H1 (cell line): ENCODE data around the gene DGKI. TPM values are rescaled to one million over a fixed set of nuclear protein-coding genes. Genes with fewer than 3 reads are reported as not detected.

Experiments used
- CREB1 ChIP-seq: IDR thresholded peaks from 2 replicates; pipeline ENCODE4 v1.6.1; 2012; ENCODE audit warnings: inconsistent platforms
- EGR1 ChIP-seq: IDR thresholded peaks from 2 replicates; pipeline ENCODE4 v1.6.1; 2011; ENCODE audit warnings: low read depth, low read length, borderline replicate concordance
- SIN3A ChIP-seq, 2 experiments: IDR thresholded peaks in 1 of 2; conservative IDR thresholded peaks in 1 of 2; 2 replicates each; pipeline ENCODE4 v1.6.1; 2011 to 2012; ENCODE audit warnings: low read length in 2 of 2, improper control_type of control experiment in 1 of 2, low read depth in 1 of 2, mild to moderate bottlenecking in 1 of 2
- SRF ChIP-seq: IDR thresholded peaks from 2 replicates; pipeline ENCODE4 v1.6.1; 2011; ENCODE audit warnings: mild to moderate bottlenecking, low read depth, low read length, moderate library complexity
- polyA plus RNA-seq, 7 experiments: library from polyadenylated mRNA; depleted of rRNA in 3 of 7; stranded (reverse) in 5 of 7; unstranded in 2 of 7; fragments of >200 nt in 5 of 7; fragments of 200-250 nt in 2 of 7; gene quantifications; 1 replicate in 5 of 7; 2 replicates in 1 of 7; 4 replicates in 1 of 7; pipeline versions ENCODE4 v1.2.1 to v1.2.3, GENCODE V29; 2011 to 2013; ENCODE audit warnings: missing spikeins in 2 of 7, mixed read lengths in 2 of 7
- total RNA-seq: library from RNA; stranded (reverse); fragmentation: NEBNext Ultra II Directional; extraction: Animal tissue kit (Norgen Biotek cat#: 25700); gene quantifications from 2 replicates; pipeline ENCODE4 v1.2.1, GENCODE V29; 2021
- TF ChIP-seq, protein P1 (sequence below): fragments of 300-600 bp; sonication (generic); IDR thresholded peaks from 2 replicates; pipeline ENCODE4 v1.7.1; 2012; ENCODE audit warnings: low read length, moderate library complexity, mild to moderate bottlenecking, inconsistent platforms; ENCODE audit not compliant: insufficient replicate concordance

DGKI gene
- total and polyA plus RNA-seq, 2 of the 8 experiments (the other 6 are each of a cell fraction or from before 2014, with no cell fraction given) = 0.20 to 0.71 TPM

DNA sequence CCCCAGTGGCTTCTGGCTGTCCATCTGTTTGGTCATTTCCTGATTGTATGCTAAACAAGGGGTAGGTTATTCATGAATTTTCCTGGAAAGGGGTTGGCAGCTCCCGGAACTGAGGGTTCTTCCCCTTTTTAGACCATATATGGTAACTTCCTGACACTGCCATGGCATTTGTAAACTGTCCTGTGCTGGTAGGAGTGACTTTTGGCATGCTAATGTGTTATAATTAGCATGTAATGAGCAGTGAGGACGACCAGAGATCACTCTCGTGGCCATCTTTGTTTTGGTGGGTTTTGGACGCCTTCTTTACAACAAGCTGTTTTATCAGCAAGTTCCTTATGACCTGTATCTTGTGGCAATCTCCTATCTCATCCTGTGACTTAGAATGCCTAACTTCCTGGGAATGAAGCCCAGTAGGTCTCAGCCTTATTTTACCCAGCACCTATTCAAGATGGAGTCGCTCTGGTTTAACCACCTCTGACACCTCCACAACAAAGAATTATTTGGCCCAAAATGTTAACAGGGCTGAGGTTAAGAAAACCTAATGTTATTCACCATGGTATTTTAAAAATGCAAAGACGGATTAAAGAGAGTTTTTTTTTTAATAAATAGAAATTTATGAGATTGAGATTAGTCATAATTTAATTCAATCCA is 500.9 kb downstream of the DGKI start (continued):
- no peak for TF ChIP-seq SIN3A (conservative IDR thresholded peaks at IDR 0.05 in 1 of 2, IDR thresholded peaks at IDR 0.05 in 1 of 2; ENCODE audit: low read depth in 1 of 2, low read length in 2 of 2)
- TF ChIP-seq, protein P1, sequence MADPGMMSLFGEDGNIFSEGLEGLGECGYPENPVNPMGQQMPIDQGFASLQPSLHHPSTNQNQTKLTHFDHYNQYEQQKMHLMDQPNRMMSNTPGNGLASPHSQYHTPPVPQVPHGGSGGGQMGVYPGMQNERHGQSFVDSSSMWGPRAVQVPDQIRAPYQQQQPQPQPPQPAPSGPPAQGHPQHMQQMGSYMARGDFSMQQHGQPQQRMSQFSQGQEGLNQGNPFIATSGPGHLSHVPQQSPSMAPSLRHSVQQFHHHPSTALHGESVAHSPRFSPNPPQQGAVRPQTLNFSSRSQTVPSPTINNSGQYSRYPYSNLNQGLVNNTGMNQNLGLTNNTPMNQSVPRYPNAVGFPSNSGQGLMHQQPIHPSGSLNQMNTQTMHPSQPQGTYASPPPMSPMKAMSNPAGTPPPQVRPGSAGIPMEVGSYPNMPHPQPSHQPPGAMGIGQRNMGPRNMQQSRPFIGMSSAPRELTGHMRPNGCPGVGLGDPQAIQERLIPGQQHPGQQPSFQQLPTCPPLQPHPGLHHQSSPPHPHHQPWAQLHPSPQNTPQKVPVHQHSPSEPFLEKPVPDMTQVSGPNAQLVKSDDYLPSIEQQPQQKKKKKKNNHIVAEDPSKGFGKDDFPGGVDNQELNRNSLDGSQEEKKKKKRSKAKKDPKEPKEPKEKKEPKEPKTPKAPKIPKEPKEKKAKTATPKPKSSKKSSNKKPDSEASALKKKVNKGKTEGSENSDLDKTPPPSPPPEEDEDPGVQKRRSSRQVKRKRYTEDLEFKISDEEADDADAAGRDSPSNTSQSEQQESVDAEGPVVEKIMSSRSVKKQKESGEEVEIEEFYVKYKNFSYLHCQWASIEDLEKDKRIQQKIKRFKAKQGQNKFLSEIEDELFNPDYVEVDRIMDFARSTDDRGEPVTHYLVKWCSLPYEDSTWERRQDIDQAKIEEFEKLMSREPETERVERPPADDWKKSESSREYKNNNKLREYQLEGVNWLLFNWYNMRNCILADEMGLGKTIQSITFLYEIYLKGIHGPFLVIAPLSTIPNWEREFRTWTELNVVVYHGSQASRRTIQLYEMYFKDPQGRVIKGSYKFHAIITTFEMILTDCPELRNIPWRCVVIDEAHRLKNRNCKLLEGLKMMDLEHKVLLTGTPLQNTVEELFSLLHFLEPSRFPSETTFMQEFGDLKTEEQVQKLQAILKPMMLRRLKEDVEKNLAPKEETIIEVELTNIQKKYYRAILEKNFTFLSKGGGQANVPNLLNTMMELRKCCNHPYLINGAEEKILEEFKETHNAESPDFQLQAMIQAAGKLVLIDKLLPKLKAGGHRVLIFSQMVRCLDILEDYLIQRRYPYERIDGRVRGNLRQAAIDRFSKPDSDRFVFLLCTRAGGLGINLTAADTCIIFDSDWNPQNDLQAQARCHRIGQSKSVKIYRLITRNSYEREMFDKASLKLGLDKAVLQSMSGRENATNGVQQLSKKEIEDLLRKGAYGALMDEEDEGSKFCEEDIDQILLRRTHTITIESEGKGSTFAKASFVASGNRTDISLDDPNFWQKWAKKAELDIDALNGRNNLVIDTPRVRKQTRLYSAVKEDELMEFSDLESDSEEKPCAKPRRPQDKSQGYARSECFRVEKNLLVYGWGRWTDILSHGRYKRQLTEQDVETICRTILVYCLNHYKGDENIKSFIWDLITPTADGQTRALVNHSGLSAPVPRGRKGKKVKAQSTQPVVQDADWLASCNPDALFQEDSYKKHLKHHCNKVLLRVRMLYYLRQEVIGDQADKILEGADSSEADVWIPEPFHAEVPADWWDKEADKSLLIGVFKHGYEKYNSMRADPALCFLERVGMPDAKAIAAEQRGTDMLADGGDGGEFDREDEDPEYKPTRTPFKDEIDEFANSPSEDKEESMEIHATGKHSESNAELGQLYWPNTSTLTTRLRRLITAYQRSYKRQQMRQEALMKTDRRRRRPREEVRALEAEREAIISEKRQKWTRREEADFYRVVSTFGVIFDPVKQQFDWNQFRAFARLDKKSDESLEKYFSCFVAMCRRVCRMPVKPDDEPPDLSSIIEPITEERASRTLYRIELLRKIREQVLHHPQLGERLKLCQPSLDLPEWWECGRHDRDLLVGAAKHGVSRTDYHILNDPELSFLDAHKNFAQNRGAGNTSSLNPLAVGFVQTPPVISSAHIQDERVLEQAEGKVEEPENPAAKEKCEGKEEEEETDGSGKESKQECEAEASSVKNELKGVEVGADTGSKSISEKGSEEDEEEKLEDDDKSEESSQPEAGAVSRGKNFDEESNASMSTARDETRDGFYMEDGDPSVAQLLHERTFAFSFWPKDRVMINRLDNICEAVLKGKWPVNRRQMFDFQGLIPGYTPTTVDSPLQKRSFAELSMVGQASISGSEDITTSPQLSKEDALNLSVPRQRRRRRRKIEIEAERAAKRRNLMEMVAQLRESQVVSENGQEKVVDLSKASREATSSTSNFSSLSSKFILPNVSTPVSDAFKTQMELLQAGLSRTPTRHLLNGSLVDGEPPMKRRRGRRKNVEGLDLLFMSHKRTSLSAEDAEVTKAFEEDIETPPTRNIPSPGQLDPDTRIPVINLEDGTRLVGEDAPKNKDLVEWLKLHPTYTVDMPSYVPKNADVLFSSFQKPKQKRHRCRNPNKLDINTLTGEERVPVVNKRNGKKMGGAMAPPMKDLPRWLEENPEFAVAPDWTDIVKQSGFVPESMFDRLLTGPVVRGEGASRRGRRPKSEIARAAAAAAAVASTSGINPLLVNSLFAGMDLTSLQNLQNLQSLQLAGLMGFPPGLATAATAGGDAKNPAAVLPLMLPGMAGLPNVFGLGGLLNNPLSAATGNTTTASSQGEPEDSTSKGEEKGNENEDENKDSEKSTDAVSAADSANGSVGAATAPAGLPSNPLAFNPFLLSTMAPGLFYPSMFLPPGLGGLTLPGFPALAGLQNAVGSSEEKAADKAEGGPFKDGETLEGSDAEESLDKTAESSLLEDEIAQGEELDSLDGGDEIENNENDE = no peak
- TF ChIP-seq CREB1 = no peak
- TF ChIP-seq SRF = peak; percentile 85
- no peak for TF ChIP-seq EGR1
